IPS-11a (cell line): Measurements from ENCODE around the gene LCN12.

Source experiments
- H3K4me3 ChIP-seq: one replicate; pipeline ENCODE4 v1.5.1; 2013; ENCODE audit warnings: low read depth, low read length, control low read depth

Gene LCN12

GRCh38 chr9:136944519-136945332 lies 7.3 kb upstream of the LCN12 start, which contains the start of the genes C8G and FBXW5:
Gene C8G, plus strand, starts transcription at chr9:136945243. Its CDS starts 78 bp downstream, at chr9:136945321.
Gene FBXW5, minus strand, starts transcription at chr9:136944738. Its CDS starts 655 bp downstream, at chr9:136944083.
- peak within 1 kb of the TSS; percentile 61 for H3K4me3 ChIP-seq

- H3K4me3 ChIP-seq: no peak overlapping the region
Observed at GRCh38 chr9:136945333-136946227, 6.5 kb upstream of the LCN12 start.

- H3K4me3 ChIP-seq: no peak overlapping the region
Observed at GRCh38 chr9:136946228-136947027, 5.6 kb upstream of the LCN12 start.

- no peak overlapping the region for H3K4me3 ChIP-seq
Observed at GRCh38 chr9:136947028-136947891, 4.8 kb upstream of the LCN12 start.

GRCh38 chr9:136947955-136948510 lies 4.0 kb upstream of the LCN12 start:
- H3K4me3 ChIP-seq: no peak overlapping the region

GRCh38 chr9:136949239-136949816 lies 2.7 kb upstream of the LCN12 start:
- H3K4me3 ChIP-seq: peak overlapping the region; percentile 41

GRCh38 chr9:136949817-136950655 lies 2.0 kb upstream of the LCN12 start:
- H3K4me3 ChIP-seq: peak overlapping the region; percentile 41

GRCh38 chr9:136950656-136951276 lies 1.3 kb upstream of the LCN12 start:
- peak overlapping the region; percentile 41 for H3K4me3 ChIP-seq

- H3K4me3 ChIP-seq: no peak overlapping the region
Observed at GRCh38 chr9:136952321-136952850, 313 bp downstream of the LCN12 start.

- no peak overlapping the region for H3K4me3 ChIP-seq
Observed at GRCh38 chr9:136952876-136953770, 1.1 kb downstream of the LCN12 start.

- no peak overlapping the region for H3K4me3 ChIP-seq
Observed at GRCh38 chr9:136953771-136954269, 1.7 kb downstream of the LCN12 start.

- H3K4me3 ChIP-seq: no peak overlapping the region
Observed at GRCh38 chr9:136954270-136955083, 2.4 kb downstream of the LCN12 start.

GRCh38 chr9:136955202-136955942 lies 3.3 kb downstream of the LCN12 start:
- no peak overlapping the region for H3K4me3 ChIP-seq

GRCh38 chr9:136955943-136956335 lies 3.9 kb downstream of the LCN12 start:
- H3K4me3 ChIP-seq: no peak overlapping the region

GRCh38 chr9:136956604-136957003 lies 4.5 kb downstream of the LCN12 start:
- H3K4me3 ChIP-seq: no peak overlapping the region
